HCT116 (cell line): ENCODE results near the gene TNNI2. TPM values are rescaled to one million over a fixed set of nuclear protein-coding genes. Genes with fewer than 3 reads are reported as not detected.

Experiments used
- ATAC-seq: fragments of 200-7000 bp; cut with Tn5 transposase; 2 replicates; pipeline ENCODE4 v1.9.1; 2020; ENCODE audit warnings: mild to moderate bottlenecking, moderate library complexity
- BruUV-seq: library from RNA; stranded (reverse); fragments of 400-500 nt; replicated peaks from 2 replicates; lab custom pipeline; 2021; lab: Mats Ljungman, UMichigan
- CTCF ChIA-PET: fragments of 300-600 bp; sonication (Branson Sonifier 250); formaldehyde crosslinking; loops from one replicate; lab custom pipeline; 2021; ENCODE audit warnings: antibody characterized with exemption; lab: Charles Lee
- POLR2A ChIA-PET: fragments of 300-600, 350-600 bp; sonication (Branson Sonifier 250); formaldehyde crosslinking; loops from one replicate; lab custom pipeline; 2021; ENCODE audit warnings: antibody characterized with exemption; lab: Charles Lee
- RAD21 ChIA-PET, 2 experiments: fragments of 300-600 bp; sonication (Branson Sonifier 250); formaldehyde crosslinking; loops; one replicate each; lab custom pipeline; 2023; ENCODE audit warnings: low total read pairs in 2 of 2; ENCODE audit not compliant: uncharacterized antibody in 2 of 2, unreplicated experiment in 2 of 2, low non-redundant PET in 1 of 2; lab: Charles Lee
- DNase-seq: peaks from one replicate; pipeline ENCODE4 v3.0.0-alpha.2; 2010; ENCODE audit warnings: low read depth, low spot score
- H2AFZ ChIP-seq: fragments of 200-600 bp; shearing (Covaris generic), sonication (generic); 2 replicates; pipeline ENCODE4 v1.6.1; 2017; ENCODE audit warnings: low read depth, mixed run types, mixed read lengths, antibody characterized with exemption, low read length; ENCODE audit not compliant: poor library complexity, severe bottlenecking
- H3K27ac ChIP-seq: 2 replicates; pipeline ENCODE4 v1.5.1; 2012; ENCODE audit warnings: low read depth, low read length
- H3K27me3 ChIP-seq: fragments of 200-600 bp; sonication (generic); 2 replicates; pipeline ENCODE4 v1.6.1; 2016; ENCODE audit warnings: mixed run types, low read length, mixed read lengths; ENCODE audit not compliant: insufficient read depth
- H3K36me3 ChIP-seq, 2 experiments: fragments of 200-500 bp in 1 of 2; fragments of 200-600 bp in 1 of 2; sonication (Bioruptor generic) in 1 of 2; sonication (generic) in 1 of 2; 2 replicates each; pipeline versions ENCODE4 v1.5.1 to v1.6.1; 2014 to 2016; ENCODE audit warnings: low read length in 2 of 2, inconsistent platforms in 1 of 2, mixed read lengths in 1 of 2, mixed run types in 1 of 2; ENCODE audit not compliant: insufficient read depth in 2 of 2, control insufficient read depth in 1 of 2
- H3K4me1 ChIP-seq, 2 experiments: fragments of 200-600 bp in 1 of 2; sonication (generic) in 1 of 2; 2 replicates each; pipeline versions ENCODE4 v1.5.1 to v1.6.1; 2012 to 2017; ENCODE audit warnings: low read length in 2 of 2, inconsistent platforms in 1 of 2, mild to moderate bottlenecking in 1 of 2, mixed read lengths in 1 of 2, mixed run types in 1 of 2, moderate library complexity in 1 of 2; ENCODE audit not compliant: insufficient read depth in 2 of 2, control insufficient read depth in 1 of 2
- H3K4me2 ChIP-seq: fragments of 200-600 bp; sonication (generic); 2 replicates; pipeline ENCODE4 v1.6.1; 2017; ENCODE audit warnings: mixed run types, low read length, mixed read lengths
- H3K4me3 ChIP-seq, 2 experiments: fragments of 200-600 bp in 1 of 2; sonication (generic) in 1 of 2; replicated peaks in 1 of 2; 2 replicates each; pipeline ENCODE4 v1.5.1; 2011 to 2016; ENCODE audit warnings: low read length in 2 of 2, control low read depth in 1 of 2, low read depth in 1 of 2, mild to moderate bottlenecking in 1 of 2, mixed read lengths in 1 of 2, mixed run types in 1 of 2
- H3K79me2 ChIP-seq: fragments of 200-600 bp; sonication (generic); 2 replicates; pipeline ENCODE4 v1.6.1; 2017; ENCODE audit warnings: mild to moderate bottlenecking, mixed run types, low read length, moderate library complexity, mixed read lengths; ENCODE audit not compliant: insufficient read depth
- H3K9ac ChIP-seq: fragments of 200-600 bp; sonication (generic); 2 replicates; pipeline ENCODE4 v1.6.1; 2016; ENCODE audit warnings: low read length, mixed read lengths
- H3K9me2 ChIP-seq: fragments of 200-600 bp; sonication (generic), shearing (Covaris generic); 2 replicates; pipeline ENCODE4 v1.6.1; 2017; ENCODE audit warnings: mixed run types, mild to moderate bottlenecking, moderate library complexity; ENCODE audit not compliant: insufficient read depth
- H3K9me3 ChIP-seq, 2 experiments: fragments of 200-500 bp in 1 of 2; fragments of 200-600 bp in 1 of 2; sonication (Bioruptor generic) in 1 of 2; sonication (generic) in 1 of 2; 2 replicates each; pipeline ENCODE4 v1.6.1; 2014 to 2017; ENCODE audit warnings: low read length in 2 of 2, mixed read lengths in 2 of 2, inconsistent platforms in 1 of 2, low read depth in 1 of 2, mild to moderate bottlenecking in 1 of 2, mixed run types in 1 of 2, moderate library complexity in 1 of 2; ENCODE audit not compliant: control insufficient read depth in 1 of 2, insufficient read depth in 1 of 2
- H4K20me1 ChIP-seq: fragments of 200-600 bp; sonication (generic), shearing (Covaris generic); 2 replicates; pipeline ENCODE4 v1.6.1; 2017; ENCODE audit warnings: mixed run types, mild to moderate bottlenecking, moderate library complexity; ENCODE audit not compliant: insufficient read depth
- CEBPB ChIP-seq: IDR thresholded peaks from 2 replicates; pipeline ENCODE4 v1.6.1; 2012; ENCODE audit warnings: low read depth
- intact Hi-C: fragments of 100-400 bp; cut with micrococcal nuclease; formaldehyde crosslinking; loops from 2 replicates; pipeline ENCODE4 v1.10.0; 2022
- total RNA-seq: library from RNA; stranded (reverse); gene quantifications from one replicate; pipeline ENCODE4 v1.2.1, GENCODE V29; 2021; ENCODE audit not compliant: unreplicated experiment
- TF ChIP-seq, protein P1 (sequence below), 3 experiments: fragments of 200-600 bp in 1 of 3; sonication (generic) in 1 of 3; IDR thresholded peaks in 2 of 3; conservative IDR thresholded peaks in 1 of 3; 2 replicates each; pipeline ENCODE4 v1.5.1; 2012 to 2017; ENCODE audit warnings: low read depth in 2 of 3, low read length in 2 of 3, antibody characterized with exemption in 1 of 3, borderline replicate concordance in 1 of 3, control low read depth in 1 of 3, mild to moderate bottlenecking in 1 of 3, mixed read lengths in 1 of 3, mixed run types in 1 of 3, moderate library complexity in 1 of 3; ENCODE audit not compliant: insufficient read depth in 1 of 3

TNNI2 gene
- total RNA-seq, 1 experiment from 2014 or later = not detected

DNA sequence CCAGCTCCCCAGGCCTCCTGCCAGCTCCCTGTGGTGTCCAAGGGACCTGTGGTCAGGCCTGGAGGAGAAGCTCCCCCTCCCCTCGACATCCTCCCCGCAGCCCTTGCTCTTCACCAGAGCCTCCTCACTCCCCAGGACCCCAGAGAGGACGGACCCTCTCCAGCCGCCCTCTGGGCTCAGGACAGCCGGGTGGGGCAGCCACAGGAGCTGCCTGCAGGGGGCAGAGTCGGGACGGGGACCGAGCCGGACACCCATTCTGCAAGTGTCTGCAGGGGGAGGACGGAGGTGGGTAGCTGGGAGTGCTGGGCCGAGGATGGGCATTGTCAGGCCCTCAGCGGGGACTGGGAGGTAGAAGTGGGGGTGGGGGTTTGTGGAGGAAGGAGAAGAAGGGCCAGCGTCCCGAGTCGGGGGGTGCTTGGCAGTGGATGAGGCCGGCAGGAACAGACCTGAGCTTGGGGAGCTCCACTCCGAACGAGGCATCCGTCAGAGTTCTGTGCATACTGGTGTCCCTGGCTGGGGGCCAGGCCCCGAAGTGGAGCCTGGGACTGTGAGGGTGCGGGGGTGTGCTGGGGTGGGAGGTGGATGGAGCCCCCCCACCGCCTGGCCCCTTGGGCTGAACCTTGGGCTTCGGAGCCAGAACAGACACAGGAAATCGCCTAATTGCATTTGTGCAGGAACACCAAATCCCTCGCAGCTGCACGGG, 37.7 kb downstream of the TNNI2 start:
- DNase-seq (no peak), ATAC-seq (peak; percentile 94)
- TF ChIP-seq, protein P1, sequence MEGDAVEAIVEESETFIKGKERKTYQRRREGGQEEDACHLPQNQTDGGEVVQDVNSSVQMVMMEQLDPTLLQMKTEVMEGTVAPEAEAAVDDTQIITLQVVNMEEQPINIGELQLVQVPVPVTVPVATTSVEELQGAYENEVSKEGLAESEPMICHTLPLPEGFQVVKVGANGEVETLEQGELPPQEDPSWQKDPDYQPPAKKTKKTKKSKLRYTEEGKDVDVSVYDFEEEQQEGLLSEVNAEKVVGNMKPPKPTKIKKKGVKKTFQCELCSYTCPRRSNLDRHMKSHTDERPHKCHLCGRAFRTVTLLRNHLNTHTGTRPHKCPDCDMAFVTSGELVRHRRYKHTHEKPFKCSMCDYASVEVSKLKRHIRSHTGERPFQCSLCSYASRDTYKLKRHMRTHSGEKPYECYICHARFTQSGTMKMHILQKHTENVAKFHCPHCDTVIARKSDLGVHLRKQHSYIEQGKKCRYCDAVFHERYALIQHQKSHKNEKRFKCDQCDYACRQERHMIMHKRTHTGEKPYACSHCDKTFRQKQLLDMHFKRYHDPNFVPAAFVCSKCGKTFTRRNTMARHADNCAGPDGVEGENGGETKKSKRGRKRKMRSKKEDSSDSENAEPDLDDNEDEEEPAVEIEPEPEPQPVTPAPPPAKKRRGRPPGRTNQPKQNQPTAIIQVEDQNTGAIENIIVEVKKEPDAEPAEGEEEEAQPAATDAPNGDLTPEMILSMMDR (IDR thresholded peaks at IDR 0.05 in 2 of 3, conservative IDR thresholded peaks at IDR 0.05 in 1 of 3; ENCODE audit: borderline replicate concordance in 1 of 3, insufficient read depth in 1 of 3, low read depth in 2 of 3, low read length in 2 of 3) = peak; percentile 67 to 95 (median 79); a peak in 5 of 6 replicates
- no peak for TF ChIP-seq CEBPB
- peaks cover 0 to 4% of the 10 kb centered on the region in 2 experiments; a peak in 1 of 4 replicates for H3K4me1 ChIP-seq
- intact Hi-C loops = no loop called here
- BruUV-seq = no TSS peak
- no peak overlapping the region for H3K4me3 ChIP-seq
- H3K27me3 ChIP-seq = no peaks in the 10 kb centered on the region
- POLR2A ChIA-PET = no interaction called here
- no peaks in the 10 kb centered on the region for H3K9me3 ChIP-seq
- no peak overlapping the region for H2AFZ ChIP-seq
- H3K79me2 ChIP-seq = no peaks in the 10 kb centered on the region
- no peaks in the 10 kb centered on the region for H3K9me2 ChIP-seq
- no peaks in the 10 kb centered on the region for H3K36me3 ChIP-seq
- RAD21 ChIA-PET = interaction anchor here (0.8 to 1.0 kb wide), 2 partner anchors 40 to 275 kb away, joined by 3 to 5 read pairs; no protein-coding TSS in a partner anchor
- no peak overlapping the region for H3K9ac ChIP-seq
- CTCF ChIA-PET = interaction anchor here (0.7 to 2.4 kb wide), 18 partner anchors 11 to 280 kb away, joined by 3 to 19 read pairs (median 4); partner anchors contain the start of gene SYT8
- 0 out of 2 replicates have a peak overlapping the region, but pooled peaks have one; percentile 2 for H3K4me2 ChIP-seq
- H3K27ac ChIP-seq = no peak overlapping the region; the same call in 1 of the 2 replicates
- H4K20me1 ChIP-seq = no peaks in the 10 kb centered on the region
